Lower leg skin (tissue), 4 donors: ENCODE results near the gene ZBTB20. TPM values are rescaled to one million over a fixed set of nuclear protein-coding genes. Genes with fewer than 3 reads are reported as not detected.

Source experiments
- DNase-seq, 2 donors: peaks; one replicate each; pipeline ENCODE4 v3.0.0-alpha.2; 2019; ENCODE audit warnings: low spot score in 2 of 2
- H3K4me3 ChIP-seq: fragments of 200-600 bp; sonication (generic); 2 replicates; pipeline ENCODE4 v1.5.1; 2017; ENCODE audit warnings: mild to moderate bottlenecking, low read depth; ENCODE audit not compliant: poor library complexity, severe bottlenecking
- CTCF ChIP-seq, 3 donors: fragments of 450-650 bp; IDR thresholded peaks; one replicate each; pipeline ENCODE4 v1.5.1; 2016; ENCODE audit warnings: antibody characterized with exemption in 3 of 3, mild to moderate bottlenecking in 3 of 3, moderate library complexity in 2 of 3
- POLR2A ChIP-seq, 2 donors: fragments of 450-650 bp; IDR thresholded peaks; one replicate each; pipeline ENCODE4 v1.6.1; 2016 to 2017; ENCODE audit warnings: antibody characterized with exemption in 2 of 2, mild to moderate bottlenecking in 1 of 2, moderate library complexity in 1 of 2
- WGBS, 2 donors: methylation state at CpG; one replicate each; pipeline ENCODE4 v1.1.5; 2018; 5-methylcytosine and 5-hydroxymethylcytosine counted together
- intact Hi-C: fragments of 100-400 bp; cut with DNase I; formaldehyde crosslinking; loops from one replicate; pipeline ENCODE4 v1.15.0; 2023; ENCODE audit warnings: low total_unique reads
- total RNA-seq, 4 donors: library from RNA; depleted of rRNA; stranded (reverse); fragments of >200 nt; gene quantifications; one replicate each; pipeline ENCODE4 v1.1.0, GENCODE V29; 2016

Gene ZBTB20
- total RNA-seq, 4 donors from 2014 or later: 22.5 to 41.9 (median 33.1) TPM

GRCh38 chr3:114319453-114319852, 827.6 kb downstream of the ZBTB20 start:
- DNase-seq: no peak
- WGBS, 2 donors: 69 to 71% methylated on average over 4 of the region's 4 CpGs
- TF ChIP-seq POLR2A (IDR thresholded peaks at IDR 0.05): no peak
- no peak for TF ChIP-seq CTCF (IDR thresholded peaks at IDR 0.05)
- intact Hi-C loops: no loop called here
- H3K4me3 ChIP-seq: no peak overlapping the region

DNA sequence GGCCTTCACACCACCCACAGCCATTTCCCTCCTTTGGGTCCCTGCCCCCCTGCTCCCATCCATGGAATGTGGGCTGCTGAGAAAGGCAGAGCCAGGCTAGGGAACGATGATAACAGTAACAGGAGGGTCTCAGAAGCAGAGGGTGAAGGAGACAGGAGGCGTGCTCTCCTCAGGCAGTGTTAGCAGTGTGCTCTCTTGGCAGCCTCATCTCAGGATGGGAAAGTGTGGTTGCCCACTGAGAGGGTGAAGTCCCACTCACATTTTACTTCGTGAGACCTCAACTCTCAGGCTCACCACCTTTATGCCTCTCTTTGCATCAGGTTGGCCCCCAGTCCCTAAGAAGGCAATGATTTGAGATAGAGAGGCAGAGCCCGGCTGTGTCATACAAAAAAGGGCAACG, 828.8 kb downstream of the ZBTB20 start:
- no peak for TF ChIP-seq POLR2A (IDR thresholded peaks at IDR 0.05)
- no peak overlapping the region for H3K4me3 ChIP-seq
- intact Hi-C loops: no loop called here
- WGBS, 2 donors: 85 to 92% methylated on average over 5 of the region's 5 CpGs
- DNase-seq: no peak

DNA sequence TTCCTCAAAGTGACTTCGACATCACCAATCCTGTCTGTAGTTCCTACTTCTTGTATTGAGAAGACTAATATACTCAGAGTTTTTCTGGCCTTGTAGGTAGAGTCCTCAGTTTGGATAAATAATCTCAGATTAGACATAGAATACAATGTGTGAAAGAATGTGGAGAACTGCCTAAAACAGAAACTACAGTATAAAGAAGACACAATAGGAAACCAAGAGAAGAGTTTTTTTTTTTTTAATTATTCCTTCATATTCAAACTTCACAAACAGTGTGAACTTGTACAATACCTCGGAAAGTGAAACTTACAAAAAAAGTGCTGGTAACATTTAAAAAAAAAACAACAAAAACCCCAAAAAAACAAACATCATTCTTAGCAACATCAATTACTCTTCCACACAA, 832.8 kb downstream of the ZBTB20 start:
- H3K4me3 ChIP-seq: no peak overlapping the region
- DNase-seq: no peak
- 94% methylated on average over 2 of the region's 2 CpGs for WGBS, 2 donors
- TF ChIP-seq POLR2A (IDR thresholded peaks at IDR 0.05) (no peak), CTCF (IDR thresholded peaks at IDR 0.05) (no peak)
- intact Hi-C loops: no loop called here

GRCh38 chr3:114313426-114313825, 833.7 kb downstream of the ZBTB20 start:
- no peak overlapping the region for H3K4me3 ChIP-seq
- intact Hi-C loops: no loop called here
- 93 to 96% methylated on average over 2 of the region's 2 CpGs for WGBS, 2 donors
- no peak for DNase-seq
- TF ChIP-seq CTCF (IDR thresholded peaks at IDR 0.05) (no peak), POLR2A (IDR thresholded peaks at IDR 0.05) (no peak)

DNA sequence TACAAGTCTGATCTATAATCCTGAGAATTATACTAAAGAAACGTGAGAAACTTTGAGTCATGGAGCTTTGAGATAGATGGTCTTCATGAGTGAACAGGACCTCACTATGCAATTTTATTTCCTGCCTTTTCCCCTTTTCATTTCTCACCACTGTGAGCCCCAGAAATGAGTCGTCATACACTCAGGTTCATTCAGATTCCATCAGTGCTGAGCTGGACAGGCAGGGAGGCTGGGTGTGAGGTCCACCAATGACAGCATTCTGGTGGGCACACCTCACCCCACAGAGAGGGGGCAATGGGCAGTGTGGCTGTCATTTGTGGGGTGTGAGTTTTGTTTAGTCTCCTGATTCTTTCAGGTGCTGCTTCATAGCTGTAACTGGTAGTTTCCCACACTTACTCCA, 836.4 kb downstream of the ZBTB20 start:
- TF ChIP-seq CTCF (IDR thresholded peaks at IDR 0.05): no peak
- no peak for TF ChIP-seq POLR2A (IDR thresholded peaks at IDR 0.05)
- intact Hi-C loops: no loop called here
- DNase-seq: no peak
- no peak overlapping the region for H3K4me3 ChIP-seq
- WGBS, 2 donors: 67 to 78% methylated on average over 2 of the region's 2 CpGs

GRCh38 chr3:114308830-114309229, 838.3 kb downstream of the ZBTB20 start:
- 54 to 62% methylated on average over 5 of the region's 5 CpGs for WGBS, 2 donors

More at GRCh38 chr3:114308830-114309229, 838.3 kb downstream of the ZBTB20 start:
- no peak overlapping the region for H3K4me3 ChIP-seq
- no peak for DNase-seq
- intact Hi-C loops: no loop called here
- TF ChIP-seq POLR2A (IDR thresholded peaks at IDR 0.05): no peak
- TF ChIP-seq CTCF (IDR thresholded peaks at IDR 0.05): no peak
